Suprapubic skin (tissue), 4 donors: ENCODE measurements around the gene MINDY4. TPM values are rescaled to one million over a fixed set of nuclear protein-coding genes. Genes with fewer than 3 reads are reported as not detected.

ENCODE experiments used
- DNase-seq, 2 donors: peaks; one replicate each; pipeline ENCODE4 v3.0.0-alpha.2; 2019; ENCODE audit warnings: low spot score in 2 of 2
- H3K27ac ChIP-seq: fragments of 200-600 bp; sonication (generic); one replicate; pipeline ENCODE4 v1.5.1; 2019
- H3K27me3 ChIP-seq: fragments of 200-600 bp; sonication (generic); one replicate; pipeline ENCODE4 v1.5.1; 2019
- H3K36me3 ChIP-seq: fragments of 200-600 bp; sonication (generic); one replicate; pipeline ENCODE4 v1.5.1; 2019
- H3K4me1 ChIP-seq: fragments of 200-600 bp; sonication (generic); one replicate; pipeline ENCODE4 v1.5.1; 2019
- H3K4me3 ChIP-seq: fragments of 200-600 bp; sonication (generic); one replicate; pipeline ENCODE4 v1.5.1; 2019; ENCODE audit warnings: mild to moderate bottlenecking
- H3K9me3 ChIP-seq: fragments of 200-600 bp; sonication (generic); one replicate; pipeline ENCODE4 v1.5.1; 2019
- EP300 ChIP-seq: sonication (generic); formaldehyde crosslinking; IDR thresholded peaks from one replicate; pipeline ENCODE4 v1.6.1; 2017; ENCODE audit warnings: antibody characterized with exemption
- POLR2A ChIP-seq, 2 donors: fragments of 450-650 bp; IDR thresholded peaks; one replicate each; pipeline ENCODE4 v1.6.1; 2017; ENCODE audit warnings: antibody characterized with exemption in 2 of 2, mild to moderate bottlenecking in 2 of 2, moderate library complexity in 2 of 2
- POLR2AphosphoS5 ChIP-seq, 3 donors: sonication (generic); formaldehyde crosslinking; IDR thresholded peaks; one replicate each; pipeline ENCODE4 v1.6.1; 2017; ENCODE audit warnings: antibody characterized with exemption in 3 of 3
- WGBS: methylation state at CpG from one replicate; pipeline ENCODE4 v1.1.5; 2018; 5-methylcytosine and 5-hydroxymethylcytosine counted together
- total RNA-seq, 4 donors: library from RNA; depleted of rRNA; stranded (reverse); fragments of >200 nt; gene quantifications; one replicate each; pipeline ENCODE4 v1.1.0, GENCODE V29; 2016
- TF ChIP-seq, protein P1 (sequence below), 2 donors: fragments of 200-600 bp in 1 of 2; fragments of 450-650 bp in 1 of 2; sonication (generic) in 1 of 2; IDR thresholded peaks; one replicate each; pipeline ENCODE4 v1.5.1; 2016 to 2019; ENCODE audit warnings: antibody characterized with exemption in 2 of 2, mild to moderate bottlenecking in 1 of 2, moderate library complexity in 1 of 2

MINDY4 gene
- total RNA-seq, 4 donors from 2014 or later: 4.6 to 10.5 (median 6.1) TPM

DNA sequence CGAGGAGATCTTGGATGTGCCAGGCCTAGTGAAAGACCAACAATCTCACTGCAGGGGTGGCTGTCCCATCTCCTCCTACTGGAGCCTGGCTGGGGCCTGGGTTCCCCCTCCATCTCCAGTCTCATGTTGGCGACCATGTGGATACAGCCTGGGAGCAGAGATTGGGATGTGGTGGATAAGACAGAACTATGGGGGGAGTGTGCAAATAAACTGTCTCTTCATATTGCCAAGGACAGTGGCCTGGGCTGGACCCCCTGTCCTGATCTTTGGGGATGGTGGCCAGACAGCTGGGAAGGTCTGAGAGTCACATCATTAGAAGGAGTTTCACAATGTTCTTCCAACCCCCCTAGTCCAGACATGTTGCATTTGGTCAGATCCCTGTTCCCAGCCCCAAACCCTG is 5.8 kb upstream of the MINDY4 start:
- Histone ChIP-seq H3K27ac (no peak overlapping the region), H3K4me1 (peaks cover 11% of the 10 kb centered on the region), H3K9me3 (no peaks in the 10 kb centered on the region), H3K36me3 (no peaks in the 10 kb centered on the region), H3K4me3 (no peak overlapping the region), H3K27me3 (no peaks in the 10 kb centered on the region)
- WGBS: 93% methylated on average over 2 of the region's 2 CpGs
- TF ChIP-seq EP300: no peak
- TF ChIP-seq, protein P1, sequence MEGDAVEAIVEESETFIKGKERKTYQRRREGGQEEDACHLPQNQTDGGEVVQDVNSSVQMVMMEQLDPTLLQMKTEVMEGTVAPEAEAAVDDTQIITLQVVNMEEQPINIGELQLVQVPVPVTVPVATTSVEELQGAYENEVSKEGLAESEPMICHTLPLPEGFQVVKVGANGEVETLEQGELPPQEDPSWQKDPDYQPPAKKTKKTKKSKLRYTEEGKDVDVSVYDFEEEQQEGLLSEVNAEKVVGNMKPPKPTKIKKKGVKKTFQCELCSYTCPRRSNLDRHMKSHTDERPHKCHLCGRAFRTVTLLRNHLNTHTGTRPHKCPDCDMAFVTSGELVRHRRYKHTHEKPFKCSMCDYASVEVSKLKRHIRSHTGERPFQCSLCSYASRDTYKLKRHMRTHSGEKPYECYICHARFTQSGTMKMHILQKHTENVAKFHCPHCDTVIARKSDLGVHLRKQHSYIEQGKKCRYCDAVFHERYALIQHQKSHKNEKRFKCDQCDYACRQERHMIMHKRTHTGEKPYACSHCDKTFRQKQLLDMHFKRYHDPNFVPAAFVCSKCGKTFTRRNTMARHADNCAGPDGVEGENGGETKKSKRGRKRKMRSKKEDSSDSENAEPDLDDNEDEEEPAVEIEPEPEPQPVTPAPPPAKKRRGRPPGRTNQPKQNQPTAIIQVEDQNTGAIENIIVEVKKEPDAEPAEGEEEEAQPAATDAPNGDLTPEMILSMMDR (IDR thresholded peaks at IDR 0.05): no peak
- no peak for TF ChIP-seq POLR2A (IDR thresholded peaks at IDR 0.05)
- no peak for TF ChIP-seq POLR2AphosphoS5 (IDR thresholded peaks at IDR 0.05)
- no peak for DNase-seq

DNA sequence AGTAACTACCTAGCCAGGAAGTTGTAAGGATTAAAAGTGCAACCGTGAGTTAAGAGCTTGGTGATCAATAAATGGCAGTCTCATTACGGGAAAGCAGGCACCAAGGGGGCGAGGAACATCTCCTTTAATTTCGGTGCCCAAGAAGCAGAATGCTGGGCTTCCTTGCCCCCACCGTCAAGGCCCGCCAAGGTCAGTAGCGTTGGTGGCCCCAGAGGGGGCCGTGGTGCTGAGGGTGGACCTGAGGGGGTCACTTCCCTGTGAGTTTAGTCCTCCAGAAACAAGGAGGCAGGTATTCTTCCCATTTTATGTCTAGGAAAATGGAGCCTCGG is 408 bp upstream of the MINDY4 start:
- H3K4me1 ChIP-seq: peaks cover 12% of the 10 kb centered on the region
- no peak for DNase-seq
- WGBS: 65% methylated on average over 9 of the region's 9 CpGs
- no peaks in the 10 kb centered on the region for H3K9me3 ChIP-seq
- H3K27me3 ChIP-seq: no peaks in the 10 kb centered on the region
- peak overlapping the region; percentile 80 for H3K27ac ChIP-seq
- TF ChIP-seq POLR2A (IDR thresholded peaks at IDR 0.05) (no peak), POLR2AphosphoS5 (IDR thresholded peaks at IDR 0.05) (no peak), EP300 (no peak)
- TF ChIP-seq, protein P1 (IDR thresholded peaks at IDR 0.05): no peak
- H3K4me3 ChIP-seq: peak overlapping the region; percentile 77
- no peaks in the 10 kb centered on the region for H3K36me3 ChIP-seq

DNA sequence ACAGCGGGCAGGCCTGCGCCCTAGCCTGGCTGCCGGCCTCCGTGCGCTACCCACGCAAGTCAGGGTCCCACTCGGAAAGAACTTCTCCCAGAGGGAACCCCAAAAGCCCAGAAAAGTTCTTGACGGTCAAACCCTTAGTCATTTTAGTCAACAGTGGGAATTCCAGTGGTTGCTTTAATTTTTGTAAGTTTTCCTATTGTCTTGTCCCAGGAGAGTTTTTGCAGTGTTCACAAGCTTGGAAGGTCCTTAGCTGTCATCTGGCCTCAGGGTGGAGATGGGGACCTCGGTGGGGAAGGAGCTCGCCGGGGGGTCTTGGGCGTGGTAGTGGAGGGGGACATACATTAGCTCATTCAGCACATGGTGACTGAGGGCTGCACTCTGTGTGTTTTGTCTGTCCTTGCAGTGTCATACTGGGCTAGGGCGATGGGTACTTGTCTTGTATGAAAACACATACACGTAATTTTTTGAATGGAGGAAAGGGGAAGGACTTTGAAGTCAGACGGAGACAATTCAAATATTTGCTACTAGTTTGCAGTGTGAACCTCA is 736 bp downstream of the MINDY4 start:
- peak overlapping the region; percentile 77 for H3K4me3 ChIP-seq
- H3K36me3 ChIP-seq: no peaks in the 10 kb centered on the region
- H3K27me3 ChIP-seq: no peaks in the 10 kb centered on the region
- no peaks in the 10 kb centered on the region for H3K9me3 ChIP-seq
- WGBS: 3% methylated on average over 12 of the region's 15 CpGs
- TF ChIP-seq, protein P1 (IDR thresholded peaks at IDR 0.05): no peak
- no peak for TF ChIP-seq POLR2AphosphoS5 (IDR thresholded peaks at IDR 0.05)
- no peak for TF ChIP-seq POLR2A (IDR thresholded peaks at IDR 0.05)
- no peak for TF ChIP-seq EP300
- peaks cover 12% of the 10 kb centered on the region for H3K4me1 ChIP-seq
- DNase-seq: peak in 1 of 2 donors; percentile 78
- peak overlapping the region; percentile 80 for H3K27ac ChIP-seq

DNA sequence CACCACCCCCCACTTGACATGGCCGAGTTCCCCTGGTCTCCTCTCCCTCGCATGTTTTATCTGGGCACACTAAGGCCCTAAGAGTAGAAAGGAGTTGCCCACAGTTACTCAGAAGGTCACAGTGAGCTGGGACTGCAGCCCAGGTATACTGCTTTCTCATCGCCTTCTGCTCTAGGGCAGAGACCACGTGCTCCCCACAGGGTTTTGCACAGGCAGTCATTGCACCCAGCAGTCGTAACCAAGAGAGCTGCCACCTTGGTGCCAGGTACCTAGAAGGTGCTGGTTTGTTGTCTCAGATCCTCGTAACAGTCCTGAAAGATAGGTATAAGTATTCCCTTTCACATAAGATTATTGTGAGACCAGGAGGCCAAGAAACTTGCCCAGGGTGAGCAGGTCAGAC is 1.8 kb downstream of the MINDY4 start:
- WGBS: 88% methylated on average over 5 of the region's 6 CpGs
- Histone ChIP-seq H3K4me1 (peaks cover 13% of the 10 kb centered on the region), H3K9me3 (no peaks in the 10 kb centered on the region)

DNA sequence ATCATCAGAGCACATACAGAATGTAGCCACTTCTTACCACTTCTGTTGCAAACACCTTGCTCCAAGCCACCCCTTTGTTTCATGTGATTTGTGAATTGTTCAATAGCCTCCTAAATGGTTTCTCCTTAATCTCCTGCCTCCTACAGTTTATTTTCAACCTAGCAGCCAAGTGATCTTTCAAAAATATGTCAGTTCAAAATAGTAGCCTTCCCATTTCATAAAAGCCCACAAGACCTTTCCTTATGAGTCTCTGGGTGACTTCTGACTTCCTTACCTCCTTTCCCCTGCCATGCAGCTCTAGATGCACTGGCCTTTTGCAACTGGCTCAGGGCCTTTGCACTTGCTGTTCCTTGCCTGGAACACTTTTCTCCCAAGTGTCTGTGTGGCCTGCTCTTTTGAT is 4.8 kb downstream of the MINDY4 start:
- no peak overlapping the region for H3K4me3 ChIP-seq
- no peaks in the 10 kb centered on the region for H3K9me3 ChIP-seq
- no peak for DNase-seq
- H3K36me3 ChIP-seq: peaks cover 2% of the 10 kb centered on the region
- peaks cover 20% of the 10 kb centered on the region for H3K4me1 ChIP-seq
- H3K27ac ChIP-seq: no peak overlapping the region
- TF ChIP-seq POLR2A (IDR thresholded peaks at IDR 0.05) (no peak), EP300 (no peak), POLR2AphosphoS5 (IDR thresholded peaks at IDR 0.05) (no peak)
- TF ChIP-seq, protein P1 (IDR thresholded peaks at IDR 0.05): no peak
- no peaks in the 10 kb centered on the region for H3K27me3 ChIP-seq

More for the DNA sequence above, 1.8 kb downstream of the MINDY4 start:
- no peak overlapping the region for H3K4me3 ChIP-seq
- TF ChIP-seq, protein P1 (IDR thresholded peaks at IDR 0.05): no peak
- TF ChIP-seq POLR2AphosphoS5 (IDR thresholded peaks at IDR 0.05): no peak
- TF ChIP-seq EP300: no peak
- TF ChIP-seq POLR2A (IDR thresholded peaks at IDR 0.05): no peak
- H3K36me3 ChIP-seq: no peaks in the 10 kb centered on the region
- no peaks in the 10 kb centered on the region for H3K27me3 ChIP-seq
- peak in 1 of 2 donors; percentile 35 for DNase-seq
- no peak overlapping the region for H3K27ac ChIP-seq
